PC-3 (cell line): ENCODE data around the gene PIK3R2. TPM values are rescaled to one million over a fixed set of nuclear protein-coding genes. Genes with fewer than 3 reads are reported as not detected.

Experiments
- ATAC-seq: fragments of 200-7000 bp; cut with Tn5 transposase; 2 replicates; pipeline ENCODE4 v1.9.1; 2020; ENCODE audit warnings: mild to moderate bottlenecking, moderate library complexity
- BruUV-seq: library from RNA; stranded (reverse); fragments of 400-500 nt; replicated peaks from 2 replicates; lab custom pipeline; 2021; lab: Mats Ljungman, UMichigan
- CTCF ChIA-PET: fragments of 300-600 bp; sonication (Branson Sonifier 250); formaldehyde crosslinking; loops from one replicate; lab custom pipeline; 2022; ENCODE audit warnings: antibody characterized with exemption; lab: Charles Lee
- POLR2A ChIA-PET: fragments of 300-600 bp; sonication (Branson Sonifier 250); formaldehyde crosslinking; loops from one replicate; lab custom pipeline; 2022; ENCODE audit warnings: antibody characterized with exemption; ENCODE audit not compliant: unreplicated experiment; lab: Charles Lee
- DNase-seq: peaks from one replicate; pipeline ENCODE4 v3.0.0-alpha.2; 2015
- H2AFZ ChIP-seq: fragments of 300-600 bp; sonication (generic); 2 replicates; pipeline ENCODE4 v1.6.0; 2016; ENCODE audit warnings: antibody characterized with exemption, low read length
- H3F3A ChIP-seq: fragments of 300-600 bp; sonication (generic); one replicate; pipeline ENCODE4 v1.6.0; 2017; ENCODE audit warnings: antibody characterized with exemption, low read length, control low read depth, mild to moderate bottlenecking; ENCODE audit not compliant: unreplicated experiment
- H3K27ac ChIP-seq: fragments of 300-600 bp; sonication (generic); 2 replicates; pipeline ENCODE4 v1.5.1; 2016; ENCODE audit warnings: mild to moderate bottlenecking, low read length
- H3K27me3 ChIP-seq: fragments of 300-600 bp; sonication (generic); 2 replicates; pipeline ENCODE4 v1.6.1; 2016; ENCODE audit warnings: low read length, mixed read lengths
- H3K36me3 ChIP-seq: fragments of 300-600 bp; sonication (generic); 2 replicates; pipeline ENCODE4 v1.6.1; 2016; ENCODE audit warnings: low read depth, mixed run types, low read length, mixed read lengths
- H3K4me1 ChIP-seq: fragments of 300-600 bp; sonication (generic); 2 replicates; pipeline ENCODE4 v1.5.1; 2016; ENCODE audit warnings: low read length; ENCODE audit not compliant: insufficient read depth
- H3K4me2 ChIP-seq: fragments of 300-600 bp; sonication (generic); 2 replicates; pipeline ENCODE4 v1.6.0; 2016; ENCODE audit warnings: low read length
- H3K4me3 ChIP-seq: fragments of 300-600 bp; sonication (generic); 2 replicates; pipeline ENCODE4 v1.5.1; 2016; ENCODE audit warnings: mild to moderate bottlenecking, low read length, mixed read lengths
- H3K79me2 ChIP-seq: fragments of 300-600 bp; sonication (generic); 2 replicates; pipeline ENCODE4 v1.6.1; 2017; ENCODE audit warnings: low read length, mixed read lengths
- H3K9ac ChIP-seq: fragments of 300-600 bp; sonication (generic); 2 replicates; pipeline ENCODE4 v1.6.0; 2016; ENCODE audit warnings: mild to moderate bottlenecking, low read length
- H3K9me2 ChIP-seq: fragments of 300-600 bp; sonication (generic); replicated peaks from 2 replicates; pipeline ENCODE4 v1.6.1; 2016; ENCODE audit warnings: mixed run types, low read length, mixed read lengths
- H3K9me3 ChIP-seq: fragments of 300-600 bp; sonication (generic); 2 replicates; pipeline ENCODE4 v1.6.1; 2016; ENCODE audit warnings: low read length, mixed read lengths
- H4K20me1 ChIP-seq: fragments of 300-600 bp; sonication (generic); 2 replicates; pipeline ENCODE4 v1.6.1; 2016; ENCODE audit warnings: low read length, mixed read lengths
- EZH2 ChIP-seq: fragments of 300-600 bp; sonication (generic); IDR thresholded peaks from one replicate; pipeline ENCODE4 v1.6.1; 2017; ENCODE audit warnings: antibody characterized with exemption, mild to moderate bottlenecking, low read length; ENCODE audit not compliant: unreplicated experiment
- EZH2phosphoT487 ChIP-seq: fragments of 300-600 bp; sonication (generic); IDR thresholded peaks from 2 replicates; pipeline ENCODE4 v1.6.1; 2018; ENCODE audit warnings: mild to moderate bottlenecking, antibody characterized with exemption, low read length, borderline replicate concordance
- intact Hi-C: fragments of 100-400 bp; cut with micrococcal nuclease; formaldehyde crosslinking; loops from 2 replicates; pipeline ENCODE4 v1.9.0; 2023
- total RNA-seq: library from RNA; depleted of rRNA; stranded (reverse); fragments of >200 nt; gene quantifications from 2 replicates; pipeline ENCODE4 v1.2.3, GENCODE V29; 2014
- TF ChIP-seq, protein P1 (sequence below): fragments of 300-600 bp; sonication (generic); conservative IDR thresholded peaks from 2 replicates; pipeline ENCODE4 v1.5.1; 2017; ENCODE audit warnings: antibody characterized with exemption, low read depth, mild to moderate bottlenecking, low read length

The PIK3R2 gene
- total RNA-seq, 1 experiment from 2014 or later, result 15.8 TPM

- no peaks in the 10 kb centered on the region for H3K36me3 ChIP-seq
- H3F3A ChIP-seq, result no peaks in the 10 kb centered on the region
- DNase-seq (no peak), ATAC-seq (no peak)
- BruUV-seq, result no TSS peak
- peaks cover 11% of the 10 kb centered on the region; the same call in 1 of the 2 replicates for H3K79me2 ChIP-seq
- H3K27ac ChIP-seq, result no peak overlapping the region
- CTCF ChIA-PET, result no interaction called here
- intact Hi-C loops, result no loop called here
- peak overlapping the region; percentile 71 for H2AFZ ChIP-seq
- no peaks in the 10 kb centered on the region for H3K9me2 ChIP-seq
- H3K9me3 ChIP-seq, result no peaks in the 10 kb centered on the region
- TF ChIP-seq EZH2, result no peak
- TF ChIP-seq EZH2phosphoT487, result no peak
- TF ChIP-seq, protein P1, sequence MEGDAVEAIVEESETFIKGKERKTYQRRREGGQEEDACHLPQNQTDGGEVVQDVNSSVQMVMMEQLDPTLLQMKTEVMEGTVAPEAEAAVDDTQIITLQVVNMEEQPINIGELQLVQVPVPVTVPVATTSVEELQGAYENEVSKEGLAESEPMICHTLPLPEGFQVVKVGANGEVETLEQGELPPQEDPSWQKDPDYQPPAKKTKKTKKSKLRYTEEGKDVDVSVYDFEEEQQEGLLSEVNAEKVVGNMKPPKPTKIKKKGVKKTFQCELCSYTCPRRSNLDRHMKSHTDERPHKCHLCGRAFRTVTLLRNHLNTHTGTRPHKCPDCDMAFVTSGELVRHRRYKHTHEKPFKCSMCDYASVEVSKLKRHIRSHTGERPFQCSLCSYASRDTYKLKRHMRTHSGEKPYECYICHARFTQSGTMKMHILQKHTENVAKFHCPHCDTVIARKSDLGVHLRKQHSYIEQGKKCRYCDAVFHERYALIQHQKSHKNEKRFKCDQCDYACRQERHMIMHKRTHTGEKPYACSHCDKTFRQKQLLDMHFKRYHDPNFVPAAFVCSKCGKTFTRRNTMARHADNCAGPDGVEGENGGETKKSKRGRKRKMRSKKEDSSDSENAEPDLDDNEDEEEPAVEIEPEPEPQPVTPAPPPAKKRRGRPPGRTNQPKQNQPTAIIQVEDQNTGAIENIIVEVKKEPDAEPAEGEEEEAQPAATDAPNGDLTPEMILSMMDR, result no peak
- no peaks in the 10 kb centered on the region for H3K27me3 ChIP-seq
- H3K9ac ChIP-seq, result no peak overlapping the region
- no peaks in the 10 kb centered on the region for H4K20me1 ChIP-seq
- H3K4me3 ChIP-seq, result peak overlapping the region; percentile 54
- peak overlapping the region; percentile 77 for H3K4me2 ChIP-seq
- POLR2A ChIA-PET, result no interaction called here
- H3K4me1 ChIP-seq, result peaks cover 16% of the 10 kb centered on the region
Observed at GRCh38 chr19:18117364-18117691, 35.6 kb upstream of the PIK3R2 start.

DNA sequence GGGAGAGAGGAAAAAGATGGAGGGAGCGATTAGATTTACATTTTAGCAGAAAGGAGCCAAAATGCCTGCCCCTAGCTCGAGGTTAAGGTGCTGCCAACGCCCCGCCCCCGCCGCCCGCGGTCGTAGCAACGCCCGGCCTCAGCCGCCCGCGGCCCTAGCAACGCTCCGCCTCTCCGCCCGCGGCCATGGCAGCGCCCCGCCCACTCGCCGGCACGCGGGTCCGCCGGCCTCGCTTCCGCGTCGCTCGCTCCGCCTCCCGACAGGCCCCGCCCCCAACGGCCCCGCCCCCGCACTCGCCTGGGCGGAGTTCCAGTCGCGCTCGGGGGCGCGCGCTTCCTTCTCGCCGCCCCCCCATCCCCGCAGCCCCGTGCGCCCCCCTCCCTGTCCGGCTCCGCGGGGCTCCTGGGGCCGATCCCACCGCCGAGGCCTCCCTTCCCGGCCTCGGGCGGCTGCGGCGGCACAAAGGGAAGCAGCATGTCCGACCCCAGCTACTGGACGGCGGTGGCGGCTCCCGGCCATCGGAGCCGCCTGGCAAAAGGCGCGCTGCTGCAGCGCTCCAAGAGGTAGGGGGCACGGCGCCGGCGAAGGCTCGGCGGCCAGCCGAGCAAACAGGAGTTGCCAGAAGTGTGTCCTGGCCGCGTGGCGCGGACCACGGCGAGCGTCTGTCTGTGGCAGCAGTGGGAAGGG is 35.1 kb upstream of the PIK3R2 start:
- no TSS peak for BruUV-seq
- Histone ChIP-seq H3K4me3 (peak overlapping the region; percentile 89), H2AFZ (peak overlapping the region; percentile 95), H3K9ac (peak overlapping the region; percentile 73), H3K27me3 (no peaks in the 10 kb centered on the region), H3K79me2 (peaks cover 11% of the 10 kb centered on the region; the same call in 1 of the 2 replicates), H4K20me1 (no peaks in the 10 kb centered on the region), H3K4me2 (peak overlapping the region; percentile 100), H3K9me2 (no peaks in the 10 kb centered on the region), H3K27ac (no peak overlapping the region), H3K4me1 (peaks cover 16% of the 10 kb centered on the region), H3F3A (no peaks in the 10 kb centered on the region), H3K36me3 (no peaks in the 10 kb centered on the region), H3K9me3 (no peaks in the 10 kb centered on the region)
- intact Hi-C loops, result no loop called here
- DNase-seq (peak; percentile 82), ATAC-seq (peak; percentile 82)
- POLR2A ChIA-PET, result no interaction called here
- CTCF ChIA-PET, result no interaction called here
- TF ChIP-seq, protein P1, result no peak
- TF ChIP-seq EZH2phosphoT487 (peak; percentile 60; the same call in 1 of the 2 replicates), EZH2 (no peak)

DNA sequence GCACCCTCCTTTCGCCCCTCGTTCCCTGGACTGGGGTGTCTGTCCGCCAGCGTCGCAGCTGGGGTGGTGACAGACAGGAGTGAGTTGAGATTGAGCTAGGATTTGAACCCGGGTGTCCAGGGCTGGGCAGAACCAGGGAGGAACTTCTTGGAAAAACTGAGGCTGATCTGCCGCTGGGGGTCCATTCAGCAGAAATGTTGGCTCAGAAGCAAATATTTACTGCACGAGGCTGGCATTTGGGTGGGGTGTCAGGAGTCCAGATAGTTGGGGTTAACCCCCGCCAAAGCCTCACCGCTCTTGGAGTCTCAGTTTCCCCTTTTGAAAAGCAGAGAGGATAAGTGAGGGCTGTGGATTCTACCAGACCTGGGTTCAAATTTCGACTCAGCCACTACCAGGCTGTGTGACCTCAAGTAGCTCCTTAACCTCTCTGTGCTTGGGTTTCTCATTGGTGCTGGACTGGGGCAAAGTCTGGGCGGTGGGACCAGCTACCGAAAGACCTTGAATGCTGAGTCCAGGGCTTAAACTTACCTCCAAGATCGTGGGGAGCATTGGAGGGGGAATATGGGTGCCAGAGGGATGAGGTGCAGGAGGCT is 34.4 kb upstream of the PIK3R2 start:
- CTCF ChIA-PET, result interaction anchor here (0.6 kb wide), 1 partner anchor 42 kb away, joined by 3 read pairs; no protein-coding TSS in a partner anchor
- intact Hi-C loops, result no loop called here

More for the DNA sequence above, 34.4 kb upstream of the PIK3R2 start:
- peak overlapping the region; percentile 73 for H3K9ac ChIP-seq
- H4K20me1 ChIP-seq, result no peaks in the 10 kb centered on the region
- peaks cover 16% of the 10 kb centered on the region for H3K4me1 ChIP-seq
- DNase-seq (no peak), ATAC-seq (no peak)
- H3K27me3 ChIP-seq, result no peaks in the 10 kb centered on the region
- peaks cover 11% of the 10 kb centered on the region; the same call in 1 of the 2 replicates for H3K79me2 ChIP-seq
- TF ChIP-seq EZH2 (no peak), EZH2phosphoT487 (no peak)
- TF ChIP-seq, protein P1, result no peak
- H3K9me2 ChIP-seq, result no peaks in the 10 kb centered on the region
- BruUV-seq, result TSS peak; percentile 11
- H3K4me3 ChIP-seq, result peak overlapping the region; percentile 89
- no peaks in the 10 kb centered on the region for H3F3A ChIP-seq
- peak overlapping the region; percentile 100 for H3K4me2 ChIP-seq
- H2AFZ ChIP-seq, result peak overlapping the region; percentile 95
- POLR2A ChIA-PET, result no interaction called here
- H3K36me3 ChIP-seq, result no peaks in the 10 kb centered on the region
- H3K27ac ChIP-seq, result no peak overlapping the region
- no peaks in the 10 kb centered on the region for H3K9me3 ChIP-seq
